GM21367 (cell line): ENCODE results near the gene IFNAR1.
A peak's percentile ranks its signal among the peaks of the same experiment; 100 is the strongest.
"Not testable (repeated sequence)": the region's sequence is repeated elsewhere in the genome, so short reads cannot be mapped to it uniquely, and the experiment has no call there.

Source experiments
- ATAC-seq: cut with Tn5 transposase; IDR thresholded peaks from one replicate; pipeline ENCODE4 v1.9.1; 2021; ENCODE audit not compliant: unreplicated experiment

Gene IFNAR1

DNA sequence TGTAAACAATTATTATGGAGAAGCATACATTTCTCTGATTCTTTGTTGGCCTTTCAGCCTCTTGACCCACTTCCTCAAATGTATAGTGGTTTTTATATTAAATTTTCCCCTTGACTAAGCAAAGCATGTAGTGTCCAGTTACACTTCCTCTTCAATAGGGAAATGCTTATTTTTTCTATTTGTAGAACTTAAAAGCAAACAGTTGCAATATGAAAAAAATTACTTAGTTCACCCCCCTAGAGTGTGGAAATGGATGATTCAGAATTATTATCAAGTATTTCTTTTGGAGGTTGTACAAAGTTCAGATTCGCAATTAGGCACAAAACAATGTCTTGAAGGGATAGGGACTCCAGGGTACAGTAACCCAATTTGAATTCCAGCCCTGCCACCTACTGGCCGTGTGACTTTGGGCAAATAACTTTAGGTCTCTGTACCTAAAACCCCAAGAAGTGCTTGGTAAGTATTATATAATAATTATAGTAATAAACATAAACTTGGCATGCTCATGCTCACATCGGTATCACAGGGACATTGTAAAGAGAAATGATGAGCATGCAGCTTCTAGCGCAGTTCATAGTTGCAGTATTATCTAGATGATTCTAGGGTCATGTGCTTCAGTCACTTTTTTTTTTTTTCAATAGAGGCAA, 49.8 kb downstream of the IFNAR1 start:
- no peak for ATAC-seq

DNA sequence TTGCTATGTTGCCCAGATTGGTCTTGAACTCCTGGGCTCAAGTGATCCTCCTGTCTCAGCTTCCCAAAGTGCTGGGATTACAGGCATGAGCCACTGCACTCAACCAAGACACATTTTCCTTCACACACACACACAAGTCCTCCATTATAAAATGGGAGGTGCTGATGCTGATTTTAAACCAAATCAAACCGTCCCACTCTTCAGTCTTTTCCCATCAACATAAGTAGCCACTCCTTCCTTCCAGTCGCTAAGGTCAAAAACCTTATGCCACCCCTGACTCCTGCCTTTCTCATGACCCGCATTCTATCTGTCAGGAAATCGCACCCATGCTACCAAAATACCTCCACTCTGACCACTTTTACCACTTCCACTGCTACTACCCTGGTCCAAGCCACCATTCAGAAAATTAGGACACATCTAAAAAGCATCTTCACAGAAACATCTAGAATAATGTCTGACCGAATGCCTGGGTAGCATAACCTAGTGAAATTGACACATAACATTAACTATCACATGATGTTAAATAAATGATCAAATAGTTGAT, 50.4 kb downstream of the IFNAR1 start:
- no peak for ATAC-seq

DNA sequence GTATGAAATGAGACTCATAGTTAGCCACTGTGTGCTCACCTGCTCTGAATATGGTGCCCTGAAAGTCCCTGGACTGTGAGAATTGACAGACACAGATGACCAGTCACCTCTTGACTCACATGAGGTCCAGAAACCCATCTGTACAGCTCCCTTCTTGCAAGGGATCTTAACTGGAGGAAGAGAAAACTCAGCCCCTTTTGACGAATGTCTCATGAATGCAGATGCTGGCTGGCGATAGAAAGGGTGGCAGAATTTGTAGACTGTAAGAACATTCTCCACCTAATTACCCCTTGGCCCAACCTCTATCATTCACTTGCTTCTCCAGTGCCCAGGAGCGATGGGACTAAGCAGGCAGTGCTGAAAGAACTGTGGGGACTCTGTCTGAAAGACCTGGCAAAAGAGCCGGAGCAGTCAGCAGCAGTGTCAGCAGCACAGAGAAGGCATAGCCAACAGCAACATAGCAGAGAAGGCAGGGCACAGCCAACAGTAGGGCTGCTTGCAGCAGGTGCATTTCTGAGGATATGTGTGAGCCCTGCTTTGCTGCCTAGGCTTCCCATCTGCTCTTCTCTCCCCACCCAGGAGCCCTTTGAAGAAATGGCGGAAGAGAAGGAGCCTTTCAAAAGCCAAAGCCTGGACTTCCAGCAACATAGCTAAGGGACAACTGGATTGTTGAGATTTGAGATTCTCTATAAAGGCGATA, 52.6 kb downstream of the IFNAR1 start:
- no peak for ATAC-seq

DNA sequence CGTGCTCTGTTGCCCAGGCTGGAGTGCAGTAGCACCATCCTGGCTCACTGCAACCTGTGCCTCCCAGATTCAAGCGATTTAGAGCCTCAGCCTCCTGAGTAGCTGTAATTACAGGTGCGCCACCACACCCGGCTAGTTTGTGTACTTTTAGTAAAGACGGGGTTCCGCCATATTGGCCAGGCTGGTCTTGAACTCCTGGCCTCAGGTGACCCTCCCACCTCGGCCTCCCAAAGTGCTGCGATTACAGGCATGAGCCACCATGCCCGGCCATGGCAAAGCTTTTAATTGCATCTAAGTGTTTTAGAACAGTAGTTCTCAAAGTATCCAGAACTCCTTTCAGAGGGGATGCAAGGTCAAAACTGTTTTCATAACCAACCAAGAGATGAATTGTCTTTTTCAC, 53.3 kb downstream of the IFNAR1 start:
- ATAC-seq, result no peak

DNA sequence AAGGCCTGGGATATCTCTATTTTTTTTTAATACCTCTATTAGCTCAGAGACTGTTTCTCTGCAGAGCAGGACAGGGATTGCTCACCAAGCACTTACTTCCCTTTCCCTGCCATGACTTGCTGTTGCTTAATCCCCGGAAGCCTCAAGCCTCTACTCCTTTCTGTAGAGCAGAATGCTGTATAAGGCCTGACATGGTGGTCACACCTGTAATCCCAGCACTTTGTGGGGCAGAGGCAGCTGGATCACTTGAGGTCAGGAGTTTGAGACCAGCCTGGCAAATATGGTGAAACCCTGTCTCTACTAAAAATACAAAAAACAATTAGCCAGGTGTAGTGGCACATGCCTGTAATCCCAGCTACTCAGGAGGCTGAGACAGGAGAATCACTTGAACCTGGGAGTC, 55.2 kb downstream of the IFNAR1 start:
- ATAC-seq, result not testable (repeated sequence)

DNA sequence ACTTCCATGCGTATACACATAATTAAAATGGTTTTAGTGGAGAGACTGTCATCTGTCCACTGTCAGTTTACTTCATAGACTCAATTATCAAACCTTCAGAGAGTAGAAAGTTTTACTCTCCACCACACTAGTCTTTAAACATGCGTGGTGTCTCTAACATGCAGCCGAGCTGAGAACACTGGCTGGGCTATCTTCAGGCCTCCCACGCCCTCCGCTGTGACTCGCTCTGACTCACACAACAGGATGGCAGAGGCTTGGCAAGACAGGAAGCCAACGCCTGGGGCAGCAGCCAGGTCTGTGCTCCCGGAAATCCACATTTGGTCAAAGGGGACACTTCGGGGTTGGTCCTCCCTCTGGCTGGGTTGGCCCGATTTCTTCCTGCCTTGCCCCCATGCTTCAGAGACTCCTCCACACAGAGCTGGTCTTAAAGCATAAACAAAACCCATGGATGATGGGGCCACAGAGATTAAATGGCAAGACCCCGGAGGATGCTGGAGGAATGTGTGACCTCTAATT, 55.8 kb downstream of the IFNAR1 start:
- ATAC-seq, result peak; percentile 49

DNA sequence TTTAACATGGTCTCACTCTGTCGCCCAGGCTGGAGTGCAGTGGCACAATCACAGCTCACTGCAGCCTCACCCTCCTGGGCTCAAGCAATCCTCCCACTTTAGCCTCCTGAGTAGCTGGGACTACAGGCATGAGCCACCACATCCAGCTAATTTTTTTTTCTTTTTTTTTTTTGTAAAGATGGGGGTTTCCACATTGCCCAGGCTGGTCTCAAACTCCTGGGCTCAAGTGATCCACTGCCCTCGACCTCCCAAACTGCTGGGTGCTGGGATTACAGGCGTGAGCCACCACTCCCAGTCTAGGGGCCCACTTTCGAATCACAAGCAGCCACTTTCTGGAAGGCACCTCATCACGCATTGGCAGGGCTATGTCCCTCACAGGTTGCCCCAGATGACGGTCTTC, 56.6 kb downstream of the IFNAR1 start:
- ATAC-seq, result not testable (repeated sequence)

DNA sequence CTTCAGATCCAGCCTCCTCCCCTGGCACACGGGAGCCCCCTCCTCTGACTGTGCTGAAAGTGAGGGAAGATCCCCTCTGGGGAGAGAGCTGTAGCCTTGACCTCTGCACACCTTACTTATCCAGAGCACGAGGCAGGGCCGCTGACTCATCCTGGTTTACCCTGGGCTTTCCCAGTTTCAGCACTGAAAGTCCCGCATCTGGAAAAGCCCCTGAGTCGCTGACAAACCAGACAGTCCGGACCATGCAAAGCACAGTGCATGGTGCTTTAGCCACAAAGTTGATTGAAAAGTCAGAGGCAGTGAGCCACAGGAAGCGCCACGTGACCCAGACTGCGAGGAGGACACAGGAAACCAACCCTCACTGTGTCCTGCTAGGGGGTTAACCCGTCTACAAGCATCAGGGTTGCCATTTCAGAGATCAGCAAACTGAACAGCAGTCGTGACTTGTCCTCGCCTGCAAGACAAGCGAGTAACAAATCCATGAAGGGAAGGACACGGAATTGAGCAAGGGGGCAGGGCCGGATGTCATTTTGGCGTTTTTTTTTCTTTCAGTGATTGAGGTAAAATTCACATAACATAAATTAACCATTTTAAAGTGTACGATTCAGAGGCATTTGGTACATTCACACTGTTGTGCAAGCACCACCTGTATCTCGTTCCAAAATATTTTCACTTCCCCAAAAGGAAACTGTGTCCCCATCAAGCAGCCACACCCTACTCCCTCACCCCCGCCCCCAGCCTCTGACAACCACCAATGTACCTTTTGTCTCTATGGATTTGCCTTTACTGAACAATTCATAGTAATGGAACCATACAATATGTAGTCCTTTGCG, 58.5 kb downstream of the IFNAR1 start:
- peak; percentile 62 for ATAC-seq

DNA sequence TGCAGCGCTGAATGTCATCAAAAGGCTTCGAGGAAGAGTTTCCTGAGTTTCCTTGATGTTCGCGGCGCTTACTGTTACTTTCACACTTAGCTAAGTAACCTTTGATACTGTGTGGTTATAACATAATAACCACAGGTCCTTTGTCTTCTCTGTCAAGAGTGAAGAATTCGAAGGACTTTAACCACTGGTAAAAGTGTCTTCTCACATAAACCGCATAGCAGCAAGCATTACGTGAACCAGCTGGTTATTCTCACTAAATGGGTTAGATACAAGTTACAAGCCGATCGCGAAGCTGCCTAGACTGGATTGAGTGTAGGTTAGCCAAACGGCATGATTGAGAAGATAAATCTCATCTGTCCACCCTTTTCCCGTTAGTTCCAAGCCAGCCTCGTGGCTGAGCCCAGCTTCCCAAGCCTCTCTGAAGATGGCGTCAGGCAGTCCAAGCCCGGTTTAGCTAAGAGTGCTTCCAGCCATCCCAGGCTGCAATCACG, 60.1 kb downstream of the IFNAR1 start:
- ATAC-seq, result no peak

DNA sequence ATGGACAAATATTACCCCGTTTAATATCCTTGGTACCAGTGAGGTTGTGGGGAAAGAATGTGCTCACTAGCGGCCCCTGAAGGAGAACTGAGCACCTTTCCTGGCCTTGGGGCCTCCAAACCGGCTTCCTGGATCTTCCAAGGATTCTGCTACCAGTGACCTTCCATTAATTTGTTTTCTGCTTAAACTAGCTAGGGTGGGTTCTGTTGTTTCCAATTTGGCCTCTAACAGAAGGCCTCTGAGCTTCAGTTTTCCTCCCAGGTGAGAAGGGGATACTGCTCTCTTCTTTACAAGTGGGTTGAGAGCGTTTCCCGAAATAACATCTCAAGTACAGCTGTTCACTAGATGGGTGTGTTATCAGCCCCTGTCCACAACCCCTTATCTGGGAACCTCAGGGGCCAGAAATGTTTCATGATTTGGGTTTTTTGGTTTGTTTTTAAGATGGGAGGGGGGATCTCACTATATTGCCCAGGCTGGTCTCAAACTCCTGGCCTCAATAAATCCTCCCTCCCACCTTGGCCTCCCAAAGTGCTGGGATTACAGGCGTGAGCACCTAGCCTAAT, 61.5 kb downstream of the IFNAR1 start:
- no peak for ATAC-seq

DNA sequence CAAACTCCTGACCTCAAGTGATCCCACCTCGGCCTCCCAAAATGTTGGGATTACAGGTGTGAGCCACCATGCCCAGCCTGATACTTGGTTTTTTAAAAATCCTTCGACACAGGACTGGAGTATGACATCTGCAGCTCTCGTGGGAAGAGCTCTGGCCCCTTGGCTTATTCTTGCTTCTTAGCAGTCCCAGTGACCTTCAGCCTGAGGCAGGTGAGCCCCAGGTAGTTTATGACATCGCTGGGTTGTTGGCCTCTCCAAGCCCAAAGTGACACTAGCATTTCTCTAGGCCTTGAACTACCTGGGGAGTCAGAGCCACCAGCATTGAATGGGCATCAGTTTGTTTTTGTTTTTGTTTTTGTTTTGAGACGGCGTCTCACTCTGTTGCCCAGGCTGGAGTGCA, 62.5 kb downstream of the IFNAR1 start:
- no peak for ATAC-seq

DNA sequence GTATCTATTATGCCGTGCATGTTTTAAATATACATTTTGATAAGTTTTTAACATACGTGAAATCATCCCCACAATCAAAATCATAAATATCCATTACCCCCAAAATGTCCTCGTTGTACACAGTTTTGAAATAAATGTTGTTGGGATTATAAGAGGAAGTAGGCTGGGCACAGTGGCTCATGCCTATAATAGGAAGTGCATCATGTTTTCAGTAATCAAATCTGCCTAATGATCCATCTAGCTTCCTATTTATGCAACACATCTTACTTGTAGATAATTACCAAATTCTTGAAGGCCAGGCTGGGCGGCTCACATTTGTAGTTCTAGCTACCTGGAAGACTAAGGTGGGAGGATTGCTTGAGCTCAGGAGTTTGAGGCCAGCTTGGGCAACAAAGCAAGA, 63.4 kb downstream of the IFNAR1 start:
- ATAC-seq, result no peak

DNA sequence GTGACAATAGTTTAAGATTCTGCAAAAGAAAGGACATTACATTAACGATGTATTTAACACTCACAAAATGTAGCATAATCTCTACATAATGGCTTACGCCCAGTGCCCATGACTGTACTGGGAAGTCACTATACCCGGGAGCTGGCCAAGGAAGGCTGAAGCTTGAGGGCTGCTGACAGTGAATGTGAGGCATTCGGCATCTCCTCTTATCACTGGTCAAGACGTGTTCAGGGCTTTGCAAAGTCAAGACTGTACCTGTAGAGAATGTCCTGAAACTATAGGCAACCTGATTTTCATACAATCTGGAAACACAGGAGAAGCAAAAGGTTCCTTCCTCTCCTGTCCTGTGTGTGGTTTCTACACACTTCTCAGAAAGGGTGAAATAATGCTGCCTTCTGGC, 65.7 kb downstream of the IFNAR1 start:
- no peak for ATAC-seq

DNA sequence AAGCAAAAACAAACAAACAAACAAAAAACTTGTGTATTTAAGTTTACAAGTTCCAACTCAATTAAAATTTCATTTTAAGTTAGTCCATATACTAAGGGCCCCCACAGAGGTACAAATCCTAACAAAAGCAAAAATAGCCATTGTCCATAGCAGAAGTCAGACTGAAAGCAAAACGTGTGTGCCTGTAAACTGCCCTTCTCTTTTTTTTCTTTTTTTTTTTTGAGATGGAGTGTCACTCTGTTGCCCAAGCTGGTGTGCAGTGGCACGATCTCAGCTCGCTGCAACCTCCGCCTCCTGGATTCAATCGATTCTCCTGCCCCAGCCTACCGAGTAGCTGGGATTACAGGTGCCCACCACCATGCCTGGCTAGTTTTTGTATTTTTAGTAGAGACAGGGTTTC, 66.9 kb downstream of the IFNAR1 start:
- ATAC-seq, result no peak

DNA sequence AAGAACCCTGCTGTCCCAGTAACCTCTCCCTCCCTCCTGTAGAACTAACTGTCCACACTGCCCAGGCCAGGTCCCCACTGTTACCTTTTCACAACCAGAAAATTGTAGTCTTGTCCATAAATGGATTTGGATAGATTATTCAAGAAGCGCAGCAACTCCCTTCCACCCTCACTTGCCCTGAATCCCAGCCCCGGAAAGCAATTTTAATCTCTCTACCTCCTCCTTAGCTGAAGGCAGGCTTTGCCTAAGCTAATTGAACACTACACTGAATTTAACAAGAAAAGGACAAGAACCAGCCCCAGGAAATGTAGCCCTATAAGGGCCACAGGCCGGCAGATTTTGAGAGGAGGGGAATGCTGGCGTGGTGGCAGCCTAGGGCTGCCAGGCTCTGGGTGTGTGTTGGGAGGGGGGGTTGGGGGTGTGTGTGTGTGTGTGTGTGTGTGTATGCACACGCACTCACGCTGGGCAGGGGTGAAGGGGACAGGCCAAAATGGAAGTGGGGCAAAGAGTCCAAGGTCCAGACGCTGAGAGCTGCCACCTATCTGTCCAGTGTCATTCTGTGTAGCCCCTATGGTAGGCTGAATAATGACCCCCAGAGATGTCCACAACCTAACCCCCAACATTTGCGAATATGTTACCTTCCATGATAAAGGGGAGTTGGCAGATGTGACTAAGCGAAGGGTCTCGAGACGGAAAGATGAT, 67.7 kb downstream of the IFNAR1 start:
- no peak for ATAC-seq

DNA sequence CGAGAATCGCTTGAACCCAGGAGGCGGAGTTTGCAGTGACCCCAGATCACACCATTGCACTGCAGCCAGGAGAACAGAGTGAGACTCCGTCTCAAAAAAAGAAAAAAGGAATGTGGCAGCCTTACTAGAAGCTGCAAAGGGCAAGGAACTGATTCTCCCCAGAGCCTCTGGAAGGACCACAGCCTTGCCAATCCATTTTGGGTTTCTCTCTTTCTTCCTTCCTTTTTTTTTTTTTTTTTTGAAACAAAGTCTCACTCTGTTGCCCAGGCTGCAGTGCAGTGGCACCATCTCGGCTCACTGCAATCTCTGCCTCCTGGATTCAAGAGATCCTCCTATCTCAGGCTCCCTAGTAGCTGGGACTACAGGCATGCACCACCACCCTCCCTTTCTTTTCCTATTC, 68.6 kb downstream of the IFNAR1 start:
- ATAC-seq, result no peak

DNA sequence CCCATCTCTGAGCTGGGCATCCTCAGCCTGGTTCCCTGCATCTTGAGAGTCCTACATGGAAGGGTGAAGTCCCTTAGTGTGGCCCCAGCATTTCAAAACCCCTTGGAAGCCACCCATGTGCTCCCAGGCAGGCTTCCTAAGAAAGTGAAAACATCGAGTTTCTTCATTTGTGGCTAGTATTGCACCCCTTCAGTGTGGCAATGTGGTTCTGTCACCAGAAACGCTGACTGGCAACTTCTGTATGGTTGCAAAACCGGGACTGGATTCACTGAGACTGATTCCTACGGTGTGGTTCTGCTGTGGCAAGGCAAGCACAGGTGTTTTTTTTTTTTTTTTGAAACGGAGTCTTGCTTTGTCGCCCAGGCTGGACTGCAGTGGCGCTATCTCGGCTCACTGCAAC, 69.5 kb downstream of the IFNAR1 start:
- ATAC-seq, result no peak

DNA sequence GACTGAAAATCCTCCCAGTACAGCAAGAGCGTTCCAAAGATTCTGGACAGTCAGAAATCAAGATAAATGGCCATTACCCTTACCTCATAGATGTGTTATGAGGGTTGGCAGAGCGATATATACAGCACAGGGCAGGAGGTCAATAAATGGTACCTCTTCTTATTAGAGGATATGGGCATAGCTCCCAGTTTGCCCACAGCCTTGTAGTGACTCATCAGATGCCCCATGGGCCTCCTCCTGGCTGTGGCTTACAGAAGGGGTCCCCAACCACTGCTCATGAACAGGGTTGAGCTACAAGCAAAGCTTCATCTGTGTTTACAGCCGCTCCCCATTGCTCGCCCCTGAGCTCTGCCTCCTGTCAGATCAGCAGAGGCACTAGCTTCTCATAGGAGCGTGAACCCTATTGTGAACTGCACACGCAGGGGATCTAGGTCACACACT, 71.1 kb downstream of the IFNAR1 start:
- no peak for ATAC-seq

DNA sequence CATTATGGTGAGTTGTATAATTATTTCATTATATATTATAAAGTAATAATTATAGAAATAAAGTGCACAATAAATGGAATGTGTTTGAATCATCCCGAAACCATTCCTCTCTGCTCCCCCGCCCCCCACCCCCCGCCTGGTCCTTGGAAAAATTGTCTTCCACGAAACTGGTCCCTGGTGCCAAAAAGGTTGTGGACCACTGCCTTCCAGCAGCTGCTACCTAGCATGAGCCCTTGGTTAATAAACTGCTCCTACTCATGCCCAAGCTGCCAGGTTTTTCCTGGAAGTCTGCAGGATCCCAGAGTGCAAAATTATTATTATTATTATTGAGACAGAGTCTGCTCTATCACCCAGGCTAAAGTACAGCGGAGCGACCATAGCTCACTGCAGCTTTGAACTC, 71.7 kb downstream of the IFNAR1 start:
- ATAC-seq, result no peak

DNA sequence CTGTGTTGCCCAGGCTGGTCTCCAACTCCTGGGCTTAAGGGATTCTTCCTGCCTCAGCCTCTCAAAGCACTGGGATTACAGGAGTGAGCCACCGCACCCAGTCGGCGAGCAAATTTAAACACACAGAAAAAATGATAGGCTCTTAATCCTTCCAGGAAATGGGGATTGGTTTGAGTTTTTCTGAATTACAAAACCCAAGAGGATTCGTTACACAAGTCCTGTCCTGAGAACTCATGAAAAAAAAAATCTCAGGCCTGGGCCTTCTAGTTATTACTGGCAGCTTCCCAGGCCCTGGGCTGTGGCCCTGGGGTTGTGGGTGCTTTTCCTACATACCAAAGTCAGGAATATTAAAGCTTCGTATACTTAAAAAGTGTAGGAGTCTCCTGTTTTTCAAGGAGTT, 72.2 kb downstream of the IFNAR1 start:
- no peak for ATAC-seq
